RWPE2 (cell line): ENCODE measurements around the gene OR2AG2.
A peak's percentile ranks its signal among the peaks of the same experiment; 100 is the strongest.

Experiments used
- ATAC-seq: fragments of 200-7000 bp; cut with Tn5 transposase; 3 replicates; pipeline ENCODE4 v1.9.1; 2021; ENCODE audit warnings: low read depth
- DNase-seq: peaks from one replicate; pipeline ENCODE4 v3.0.0-alpha.2; 2020; ENCODE audit warnings: low spot score
- H3K27ac ChIP-seq: fragments of 450-650 bp; 2 replicates; pipeline ENCODE4 v1.5.1; 2017; ENCODE audit warnings: mild to moderate bottlenecking; ENCODE audit not compliant: poor library complexity, severe bottlenecking
- H3K27me3 ChIP-seq: fragments of 250-450 bp; sonication (Bioruptor Pico); 2 replicates; pipeline ENCODE4 v1.5.1; 2021; ENCODE audit warnings: mild to moderate bottlenecking, moderate library complexity; ENCODE audit not compliant: insufficient read depth, poor library complexity, severe bottlenecking
- H3K36me3 ChIP-seq: fragments of 250-450 bp; sonication (Bioruptor Pico); 2 replicates; pipeline ENCODE4 v1.5.1; 2020; ENCODE audit warnings: low read depth, mild to moderate bottlenecking, moderate library complexity
- H3K4me1 ChIP-seq: fragments of 250-450 bp; sonication (Bioruptor Pico); 2 replicates; pipeline ENCODE4 v1.5.1; 2021; ENCODE audit warnings: mild to moderate bottlenecking, moderate library complexity; ENCODE audit not compliant: insufficient read depth, poor library complexity, severe bottlenecking
- H3K4me3 ChIP-seq: fragments of 250-450 bp; sonication (Bioruptor Pico); 2 replicates; pipeline ENCODE4 v1.5.1; 2021; ENCODE audit warnings: mild to moderate bottlenecking, moderate library complexity; ENCODE audit not compliant: severe bottlenecking
- H3K9me3 ChIP-seq: fragments of 250-450 bp; sonication (Bioruptor Pico); 2 replicates; pipeline ENCODE4 v1.5.1; 2021; ENCODE audit warnings: mild to moderate bottlenecking, moderate library complexity; ENCODE audit not compliant: severe bottlenecking
- CTCF ChIP-seq: fragments of 450-650 bp; IDR thresholded peaks from one replicate; pipeline ENCODE4 v1.5.1; 2017; ENCODE audit warnings: mild to moderate bottlenecking, moderate library complexity; ENCODE audit not compliant: poor library complexity, severe bottlenecking

Gene OR2AG2

GRCh38 chr11:6771926-6772893 is at the start of gene OR2AG2:
OR2AG2 (minus strand) TSS chr11:6771976; CDS start chr11:6768957, 3,019 bp downstream.
- no peak within 1 kb of the TSS for H3K27ac ChIP-seq

GRCh38 chr11:6818967-6819366 is 47.2 kb upstream of the OR2AG2 start:
- Histone ChIP-seq H3K27me3 (no peaks in the 10 kb centered on the region), H3K9me3 (no peaks in the 10 kb centered on the region), H3K4me1 (no peaks in the 10 kb centered on the region), H3K36me3 (no peaks in the 10 kb centered on the region), H3K4me3 (no peak overlapping the region), H3K27ac (no peak overlapping the region)
- DNase-seq (no peak), ATAC-seq (no peak)
- no peak for TF ChIP-seq CTCF

More at GRCh38 chr11:6771926-6772893, at the start of gene OR2AG2:
- Histone ChIP-seq H3K4me1 (no peaks in the 10 kb centered on the region), H3K27me3 (no peaks in the 10 kb centered on the region), H3K36me3 (no peaks in the 10 kb centered on the region), H3K4me3 (no peak within 1 kb of the TSS), H3K9me3 (no peaks in the 10 kb centered on the region)
- no peak for TF ChIP-seq CTCF
- ATAC-seq (no peak), DNase-seq (no peak)

GRCh38 chr11:6817694-6818093 is 45.9 kb upstream of the OR2AG2 start:
- DNase-seq, result no peak

GRCh38 chr11:6813656-6814055 is 41.9 kb upstream of the OR2AG2 start:
- Histone ChIP-seq H3K36me3 (no peaks in the 10 kb centered on the region), H3K4me1 (no peaks in the 10 kb centered on the region), H3K27me3 (peaks cover 2% of the 10 kb centered on the region), H3K4me3 (no peak overlapping the region), H3K9me3 (no peaks in the 10 kb centered on the region), H3K27ac (no peak overlapping the region)
- DNase-seq (no peak), ATAC-seq (no peak)
- no peak for TF ChIP-seq CTCF

More at GRCh38 chr11:6817694-6818093, 45.9 kb upstream of the OR2AG2 start:
- H3K9me3 ChIP-seq, result no peaks in the 10 kb centered on the region
- no peak overlapping the region for H3K27ac ChIP-seq
- no peak for TF ChIP-seq CTCF
- H3K27me3 ChIP-seq, result no peaks in the 10 kb centered on the region
- ATAC-seq, result peak; percentile 45; the same call in 1 of the 3 replicates
- H3K4me3 ChIP-seq, result no peak overlapping the region
- no peaks in the 10 kb centered on the region for H3K36me3 ChIP-seq
- H3K4me1 ChIP-seq, result no peaks in the 10 kb centered on the region
